T-helper 17 cell (primary cell): Measurements from ENCODE around the gene C5orf58. TPM values are rescaled to one million over a fixed set of nuclear protein-coding genes. Genes with fewer than 3 reads are reported as not detected.
"Not testable (repeated sequence)": the region's sequence is repeated elsewhere in the genome, so short reads cannot be mapped to it uniquely, and the experiment has no call there.

Experiments used
- ATAC-seq: fragments of 150-1000 bp; cut with Tn5 transposase; 2 replicates; pipeline ENCODE4 v1.10.0; 2021; ENCODE audit warnings: mild to moderate bottlenecking, moderate library complexity
- DNase-seq, 3 donors: peaks; one replicate each; pipeline versions ENCODE4 v3.0.0 to v3.0.0-alpha.2; 2020 to 2021
- H3K9me3 ChIP-seq: one replicate; pipeline ENCODE4 v1.7.0; 2013; ENCODE audit warnings: low read length, mild to moderate bottlenecking; ENCODE audit not compliant: control insufficient read depth, poor library complexity, severe bottlenecking
- H3K27ac Mint-ChIP-seq: one replicate; pipeline ENCODE4 v1.8.0; 2022; ENCODE audit warnings: mild to moderate bottlenecking, moderate library complexity, mixed read lengths
- H3K27me3 Mint-ChIP-seq: one replicate; pipeline ENCODE4 v1.8.0; 2022; ENCODE audit warnings: mixed read lengths
- H3K36me3 Mint-ChIP-seq: one replicate; pipeline ENCODE4 v1.8.0; 2022; ENCODE audit warnings: low read depth, mixed read lengths
- H3K4me1 Mint-ChIP-seq: one replicate; pipeline ENCODE4 v1.8.0; 2022; ENCODE audit warnings: mild to moderate bottlenecking, mixed read lengths
- H3K4me3 Mint-ChIP-seq: one replicate; pipeline ENCODE4 v1.8.0; 2022; ENCODE audit warnings: mild to moderate bottlenecking, moderate library complexity, mixed read lengths
- total RNA-seq, 4 donors: library from RNA in 2 of 4; stranded (reverse) in 2 of 4; gene quantifications; one replicate each; pipeline ENCODE4 v1.2.3 and lab custom pipeline; 2022 to 2026

C5orf58 gene
- total RNA-seq, 2 donors from 2014 or later: not detected

- H3K4me3 Mint-ChIP-seq: no peak overlapping the region
- no peaks in the 10 kb centered on the region for H3K9me3 ChIP-seq
- ATAC-seq: no peak
- no peak for DNase-seq
- H3K27me3 Mint-ChIP-seq: peaks cover 6% of the 10 kb centered on the region
- H3K36me3 Mint-ChIP-seq: no peaks in the 10 kb centered on the region
- H3K27ac Mint-ChIP-seq: peak overlapping the region; percentile 27
- H3K4me1 Mint-ChIP-seq: peaks cover 6% of the 10 kb centered on the region
These were observed 3.9 kb upstream of the C5orf58 start for GRCh38 chr5:170228762-170229435.

- H3K27ac Mint-ChIP-seq: no peak overlapping the region
- H3K4me3 Mint-ChIP-seq: no peak overlapping the region
- no peaks in the 10 kb centered on the region for H3K27me3 Mint-ChIP-seq
- DNase-seq: no peak
- no peaks in the 10 kb centered on the region for H3K9me3 ChIP-seq
- H3K36me3 Mint-ChIP-seq: no peaks in the 10 kb centered on the region
- ATAC-seq: no peak
- H3K4me1 Mint-ChIP-seq: peaks cover 7% of the 10 kb centered on the region
These were observed 640 bp downstream of the C5orf58 start for GRCh38 chr5:170233358-170233892.

GRCh38 chr5:170235876-170236864, 3.4 kb downstream of the C5orf58 start:
- no peak overlapping the region for H3K4me3 Mint-ChIP-seq
- ATAC-seq: no peak
- no peaks in the 10 kb centered on the region for H3K9me3 ChIP-seq
- no peaks in the 10 kb centered on the region for H3K36me3 Mint-ChIP-seq
- no peak for DNase-seq
- peaks cover 9% of the 10 kb centered on the region for H3K4me1 Mint-ChIP-seq
- peak overlapping the region; percentile 71 for H3K27ac Mint-ChIP-seq
- no peaks in the 10 kb centered on the region for H3K27me3 Mint-ChIP-seq

GRCh38 chr5:170238456-170239196, 5.8 kb downstream of the C5orf58 start:
- no peak for ATAC-seq
- Mint-ChIP-seq H3K27me3 (no peaks in the 10 kb centered on the region), H3K27ac (peak overlapping the region; percentile 53)

GRCh38 chr5:170245436-170245835, 12.7 kb downstream of the C5orf58 start:
- not testable (repeated sequence) for DNase-seq, H3K4me3 Mint-ChIP-seq, H3K27me3 Mint-ChIP-seq, H3K4me1 Mint-ChIP-seq, H3K9me3 ChIP-seq, ATAC-seq
- Mint-ChIP-seq H3K27ac (peak overlapping the region; percentile 37), H3K36me3 (peaks cover 16% of the 10 kb centered on the region)

More at GRCh38 chr5:170238456-170239196, 5.8 kb downstream of the C5orf58 start:
- Mint-ChIP-seq H3K4me3 (no peak overlapping the region), H3K4me1 (peaks cover 9% of the 10 kb centered on the region), H3K36me3 (no peaks in the 10 kb centered on the region)
- no peak for DNase-seq
- H3K9me3 ChIP-seq: no peaks in the 10 kb centered on the region

GRCh38 chr5:170246126-170246870, 13.5 kb downstream of the C5orf58 start:
- no peak for DNase-seq
- Mint-ChIP-seq H3K4me1 (peaks cover 6% of the 10 kb centered on the region), H3K27ac (peak overlapping the region; percentile 37), H3K36me3 (peaks cover 18% of the 10 kb centered on the region), H3K27me3 (no peaks in the 10 kb centered on the region), H3K4me3 (peak overlapping the region; percentile 0)
- H3K9me3 ChIP-seq: no peaks in the 10 kb centered on the region
- ATAC-seq: no peak

- H3K27ac Mint-ChIP-seq: no peak overlapping the region
- H3K27me3 Mint-ChIP-seq: no peaks in the 10 kb centered on the region
- no peak for DNase-seq
- no peaks in the 10 kb centered on the region for H3K9me3 ChIP-seq
- no peak for ATAC-seq
- H3K4me1 Mint-ChIP-seq: peaks cover 9% of the 10 kb centered on the region
- no peak overlapping the region for H3K4me3 Mint-ChIP-seq
- H3K36me3 Mint-ChIP-seq: peaks cover 18% of the 10 kb centered on the region
These were observed 14.6 kb downstream of the C5orf58 start for GRCh38 chr5:170247363-170247762.

GRCh38 chr5:170248172-170248930, 15.6 kb downstream of the C5orf58 start:
- no peaks in the 10 kb centered on the region for H3K27me3 Mint-ChIP-seq
- H3K4me1 Mint-ChIP-seq: peaks cover 9% of the 10 kb centered on the region
- ATAC-seq: no peak
- no peak overlapping the region for H3K27ac Mint-ChIP-seq
- peaks cover 18% of the 10 kb centered on the region for H3K36me3 Mint-ChIP-seq
- H3K4me3 Mint-ChIP-seq: no peak overlapping the region
- no peaks in the 10 kb centered on the region for H3K9me3 ChIP-seq
- DNase-seq: no peak

- H3K27me3 Mint-ChIP-seq, H3K9me3 ChIP-seq, ATAC-seq, H3K27ac Mint-ChIP-seq, DNase-seq, H3K4me3 Mint-ChIP-seq: not testable (repeated sequence)
- H3K4me1 Mint-ChIP-seq: peaks cover 11% of the 10 kb centered on the region
- H3K36me3 Mint-ChIP-seq: peaks cover 20% of the 10 kb centered on the region
These were observed 16.1 kb downstream of the C5orf58 start for GRCh38 chr5:170248931-170249227.

GRCh38 chr5:170249355-170249754, 16.6 kb downstream of the C5orf58 start:
- DNase-seq: no peak
- ATAC-seq: no peak
- Mint-ChIP-seq H3K27me3 (no peaks in the 10 kb centered on the region), H3K36me3 (peaks cover 23% of the 10 kb centered on the region), H3K4me1 (peaks cover 16% of the 10 kb centered on the region), H3K4me3 (no peak overlapping the region), H3K27ac (no peak overlapping the region)
- H3K9me3 ChIP-seq: no peaks in the 10 kb centered on the region

- peaks cover 29% of the 10 kb centered on the region for H3K4me1 Mint-ChIP-seq
- H3K4me3 Mint-ChIP-seq: no peak overlapping the region
- peaks cover 29% of the 10 kb centered on the region for H3K36me3 Mint-ChIP-seq
- DNase-seq (no peak), ATAC-seq (no peak)
- H3K27me3 Mint-ChIP-seq: no peaks in the 10 kb centered on the region
- no peak overlapping the region for H3K27ac Mint-ChIP-seq
- no peaks in the 10 kb centered on the region for H3K9me3 ChIP-seq
These were observed 18.1 kb downstream of the C5orf58 start for GRCh38 chr5:170250810-170251317.

- Mint-ChIP-seq H3K27me3 (no peaks in the 10 kb centered on the region), H3K36me3 (peaks cover 32% of the 10 kb centered on the region), H3K4me3 (no peak overlapping the region), H3K27ac (no peak overlapping the region), H3K4me1 (peaks cover 34% of the 10 kb centered on the region)
- ATAC-seq (no peak), DNase-seq (no peak)
- no peaks in the 10 kb centered on the region for H3K9me3 ChIP-seq
These were observed 18.7 kb downstream of the C5orf58 start for GRCh38 chr5:170251462-170251861.
